ENCODE data around the gene LPIN3.

Gene LPIN3

DNA sequence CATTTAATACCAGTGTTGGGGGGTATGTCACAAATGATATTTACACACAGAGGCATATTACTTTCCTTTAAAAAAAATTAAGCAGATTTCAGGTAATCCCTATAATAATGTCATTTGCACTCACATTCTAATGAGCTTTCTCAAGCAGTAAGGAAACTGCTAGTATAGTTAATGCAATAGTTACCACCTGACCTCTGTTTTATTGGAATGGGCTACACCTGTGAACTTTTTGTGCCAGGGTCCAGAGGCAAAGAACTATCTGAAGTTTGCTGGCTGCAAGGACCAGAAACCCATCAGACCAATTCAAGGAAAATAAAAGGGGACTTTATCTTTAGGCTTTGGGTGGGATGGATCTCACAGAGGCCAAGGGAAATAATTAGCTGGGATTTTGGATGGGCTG, 20.2 kb upstream of the LPIN3 start:
- no peak for DNase-seq (ENCODE audit: low spot score)

DNA sequence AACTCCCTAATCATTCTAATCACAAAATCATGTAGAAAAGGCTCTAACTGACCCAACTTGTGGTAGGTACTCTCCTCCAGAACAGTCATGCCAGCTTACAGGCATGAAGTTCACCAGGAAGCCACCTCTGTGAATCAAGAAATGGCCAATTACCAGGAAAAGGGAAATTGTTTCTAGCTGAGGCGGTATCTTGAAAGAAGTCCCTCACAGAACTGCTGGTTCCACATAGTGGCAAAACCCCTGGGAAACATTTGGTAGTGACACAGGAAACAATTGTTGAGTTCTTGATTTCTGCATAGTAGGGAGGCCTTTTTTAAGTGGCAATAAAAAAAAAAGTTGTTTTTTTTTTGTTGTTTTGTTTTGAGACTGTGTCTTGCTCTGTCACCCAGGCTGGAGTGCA, 19.6 kb upstream of the LPIN3 start:
- no peak for DNase-seq (ENCODE audit: low spot score)

- DNase-seq (ENCODE audit: low spot score): no peak
Observed at GRCh38 chr20:41327178-41327577, 13.4 kb upstream of the LPIN3 start.

- DNase-seq (ENCODE audit: low spot score): peak; percentile 61
Observed at GRCh38 chr20:41329435-41330342, 10.9 kb upstream of the LPIN3 start.

GRCh38 chr20:41330343-41330720, 10.3 kb upstream of the LPIN3 start:
- no peak for DNase-seq (ENCODE audit: low spot score)

DNA sequence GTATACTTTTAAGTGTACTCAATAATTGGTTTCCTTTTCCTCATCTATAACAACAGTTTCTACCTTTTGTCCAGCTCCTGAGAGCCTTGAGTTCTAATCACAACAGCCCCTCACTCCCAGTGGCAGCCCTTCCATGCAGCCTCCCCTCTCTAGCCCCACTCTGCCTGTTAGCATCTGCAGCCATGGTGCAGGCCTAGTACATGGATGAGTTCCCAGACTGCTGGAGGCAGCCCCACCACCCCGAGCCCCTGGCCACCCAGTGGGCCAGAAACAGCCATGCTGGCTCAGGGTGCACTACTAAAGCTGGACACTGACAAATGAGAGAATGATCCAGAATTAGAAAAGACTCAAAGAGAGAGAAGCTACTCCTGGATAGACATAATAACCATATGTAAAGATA, 9.7 kb upstream of the LPIN3 start:
- DNase-seq (ENCODE audit: low spot score): no peak

GRCh38 chr20:41331731-41332130, 8.9 kb upstream of the LPIN3 start:
- no peak for DNase-seq (ENCODE audit: low spot score)

- no peak for DNase-seq (ENCODE audit: low spot score)
Observed at GRCh38 chr20:41334036-41334435, 6.6 kb upstream of the LPIN3 start.

DNA sequence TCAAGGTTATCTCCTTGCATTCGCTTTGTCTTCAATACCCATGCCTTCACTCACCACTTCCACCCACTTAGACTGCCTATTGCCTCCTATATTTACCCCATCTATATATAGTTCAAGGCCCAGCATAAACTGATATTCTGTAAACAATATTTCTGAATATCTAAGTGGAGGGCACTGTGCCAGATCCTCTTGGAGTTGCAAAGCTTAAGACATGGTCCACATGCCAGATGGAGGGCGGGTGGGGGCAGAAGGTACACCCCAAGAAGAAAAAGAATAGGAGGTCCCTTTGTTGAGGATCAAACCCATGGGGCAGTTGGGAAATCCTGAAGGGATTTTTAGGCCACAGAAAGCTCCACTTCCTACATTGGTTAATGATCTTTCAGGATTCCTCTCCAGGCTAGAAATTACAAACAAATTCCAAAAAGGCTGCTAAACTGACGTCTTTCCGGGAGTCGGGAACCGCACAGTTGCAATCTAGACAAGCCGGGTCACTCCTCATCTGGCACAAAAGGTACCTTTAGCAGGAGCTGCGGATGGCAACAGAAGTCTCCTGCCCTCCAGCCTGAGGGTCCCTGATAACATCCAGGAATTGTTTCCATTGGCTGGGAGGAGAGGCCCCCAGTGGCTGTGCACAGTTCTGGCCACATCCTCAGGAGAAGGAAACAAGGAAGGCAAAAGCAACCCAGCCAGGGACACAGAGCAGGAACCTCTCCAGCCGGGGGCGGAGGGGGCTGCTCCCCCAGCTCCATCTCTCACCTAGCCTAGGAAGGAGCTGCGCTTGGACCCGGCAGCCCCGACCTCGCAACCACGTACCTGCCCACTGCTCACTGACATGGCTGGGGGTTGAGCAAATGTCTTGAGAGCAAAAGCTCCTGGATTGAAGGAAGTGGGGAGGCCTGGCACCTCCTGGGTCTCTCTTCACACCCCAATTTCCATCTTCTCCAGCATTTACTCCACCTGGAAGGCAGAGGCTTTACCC, 5.9 kb upstream of the LPIN3 start:
- no peak for DNase-seq (ENCODE audit: low spot score)

GRCh38 chr20:41335591-41335990, 5.0 kb upstream of the LPIN3 start:
- DNase-seq (ENCODE audit: low spot score): no peak

DNA sequence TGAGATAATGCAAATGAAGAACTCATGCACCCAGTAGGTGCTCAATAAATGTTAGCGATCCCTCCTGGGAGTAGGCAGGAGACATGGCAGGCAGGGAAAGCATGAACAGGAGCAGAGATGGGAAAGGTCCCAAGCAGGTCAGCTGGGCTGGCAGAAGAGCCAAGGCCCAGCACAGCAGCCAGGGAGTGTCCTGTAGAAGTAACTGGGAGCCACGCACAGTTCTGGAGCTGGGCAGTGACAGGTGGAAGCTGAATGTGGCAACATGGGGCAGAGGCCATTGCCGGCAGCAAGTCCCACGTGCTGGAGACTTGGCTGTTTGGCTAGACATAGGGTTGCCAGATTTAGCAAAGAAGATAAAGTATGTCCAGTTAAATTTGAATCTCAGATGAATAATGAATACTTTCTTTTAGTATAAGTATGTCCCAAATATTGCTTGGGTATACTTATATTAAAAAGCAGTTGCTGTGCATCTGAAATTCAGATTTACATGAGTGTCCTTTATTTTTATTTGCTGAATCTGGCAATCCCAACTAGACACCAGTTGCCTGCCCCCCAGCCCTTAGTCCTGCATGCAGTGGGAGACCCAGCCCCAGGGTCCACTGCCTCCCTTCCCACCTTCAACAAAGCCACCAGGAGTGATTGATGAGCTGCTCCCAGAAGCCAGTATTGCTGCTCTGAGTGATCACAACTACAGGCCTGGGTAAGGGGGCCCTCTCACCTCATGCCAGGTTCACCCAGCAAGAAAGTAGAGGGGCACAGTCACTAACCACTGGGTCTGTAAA, 3.7 kb upstream of the LPIN3 start:
- DNase-seq (ENCODE audit: low spot score): no peak

- DNase-seq (ENCODE audit: low spot score): peak; percentile 80
Observed at GRCh38 chr20:41339957-41340326, 679 bp upstream of the LPIN3 start.

DNA sequence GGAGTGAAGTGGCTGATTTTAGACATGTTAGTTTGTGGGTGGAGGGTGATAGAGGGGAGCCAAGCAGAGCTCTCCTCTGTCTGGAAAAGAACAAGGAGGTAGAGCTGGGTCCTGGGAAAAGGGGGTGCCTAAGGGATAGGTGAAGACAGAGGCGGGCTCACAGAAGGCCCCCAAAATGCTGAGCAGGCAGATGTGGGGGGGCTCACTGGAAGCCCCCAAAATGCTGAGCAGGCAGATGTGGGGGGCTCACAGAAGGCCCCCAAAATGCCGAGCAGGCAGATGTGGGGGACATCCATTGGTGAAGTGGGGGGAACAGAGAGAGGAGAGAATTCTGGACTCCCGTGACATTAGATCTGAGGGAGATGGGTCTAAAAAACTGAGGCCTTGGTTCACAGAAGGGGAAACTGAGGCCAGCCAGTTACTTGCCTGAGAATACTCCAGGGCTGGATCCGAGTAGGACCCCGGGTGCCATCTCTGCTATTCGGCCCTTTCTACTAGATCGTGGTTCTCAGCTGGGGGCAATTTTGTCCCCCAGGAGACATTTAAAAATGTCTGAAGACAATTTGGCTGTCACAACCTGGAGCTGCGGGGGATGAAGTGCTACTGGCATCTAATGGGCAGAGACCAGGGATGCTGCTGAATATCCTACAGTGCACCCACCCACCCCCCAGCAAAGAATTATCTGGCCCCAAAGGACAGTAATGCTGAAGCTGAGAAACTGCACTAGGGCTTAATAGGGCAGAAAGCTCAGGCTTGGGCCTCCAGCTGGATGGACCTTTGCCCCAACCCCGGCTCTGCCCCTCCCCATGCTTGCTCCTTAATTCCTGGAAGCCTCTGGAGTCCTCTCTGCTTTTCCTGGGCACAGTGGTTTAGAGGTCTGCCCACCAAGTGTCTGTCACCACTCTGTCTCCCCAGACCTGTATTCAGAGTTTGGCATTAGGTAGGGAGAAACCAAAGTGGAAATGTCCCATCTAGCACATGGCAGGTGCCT, 2.1 kb downstream of the LPIN3 start:
- DNase-seq (ENCODE audit: low spot score): no peak

- no peak for DNase-seq (ENCODE audit: low spot score)
Observed at GRCh38 chr20:41344477-41344876, 3.9 kb downstream of the LPIN3 start.

DNA sequence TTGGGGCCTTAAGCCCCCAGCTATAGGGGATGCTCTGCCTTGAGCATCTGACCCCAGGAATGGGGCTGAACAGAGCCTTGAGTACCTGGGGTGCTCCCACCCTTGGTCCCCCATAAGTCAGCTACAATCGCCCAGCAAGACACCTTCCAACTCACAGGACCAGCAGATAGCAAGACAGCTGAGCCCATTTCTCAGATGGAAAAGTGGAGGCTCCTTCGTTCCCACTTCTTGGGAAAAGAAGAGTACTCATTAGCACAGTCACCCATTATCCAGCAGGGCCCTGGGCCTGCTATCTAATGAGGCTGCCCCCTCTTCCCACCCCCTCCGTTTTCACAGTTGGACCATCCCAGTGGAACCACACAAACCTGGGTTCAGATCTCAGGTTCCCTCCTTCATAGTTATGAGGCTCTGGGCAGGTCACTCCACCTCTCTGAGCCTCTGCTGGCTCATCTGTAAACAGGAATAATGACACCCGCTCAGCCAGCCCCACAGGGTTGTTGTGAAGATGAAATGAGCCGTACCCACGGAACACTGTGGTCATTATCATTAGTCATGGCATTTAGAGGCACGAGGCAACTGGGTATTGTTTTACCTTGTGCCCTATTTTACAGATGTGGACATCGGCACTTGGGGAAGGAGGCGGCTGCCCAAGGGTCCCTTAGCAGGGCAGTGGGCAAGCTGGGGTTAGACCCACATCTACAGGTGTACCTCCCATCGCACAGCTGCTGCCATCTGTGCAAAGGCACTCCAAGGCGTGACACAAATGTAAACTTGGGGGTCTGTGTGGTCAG, 4.5 kb downstream of the LPIN3 start:
- DNase-seq (ENCODE audit: low spot score): no peak

GRCh38 chr20:41345729-41346067, 5.1 kb downstream of the LPIN3 start:
- no peak for DNase-seq (ENCODE audit: low spot score)

GRCh38 chr20:41347523-41348429, 7.2 kb downstream of the LPIN3 start:
- no peak for DNase-seq (ENCODE audit: low spot score)

GRCh38 chr20:41348430-41349172, 8.0 kb downstream of the LPIN3 start:
- no peak for DNase-seq (ENCODE audit: low spot score)

Data from Ammon's horn (tissue), 1 donor.